Measurements from ENCODE around the gene DHCR7.

Gene DHCR7

GRCh38 chr11:71477641-71478527 is 29.7 kb upstream of the DHCR7 start:
- DNase-seq: no peak

GRCh38 chr11:71476926-71477640 is 28.9 kb upstream of the DHCR7 start:
- DNase-seq: no peak

- DNase-seq: no peak
Measured at GRCh38 chr11:71476031-71476430, 27.8 kb upstream of the DHCR7 start.

GRCh38 chr11:71474771-71475483 is 26.7 kb upstream of the DHCR7 start:
- DNase-seq: no peak

GRCh38 chr11:71474141-71474770 is 26.1 kb upstream of the DHCR7 start:
- no peak for DNase-seq

- DNase-seq: no peak
Measured at GRCh38 chr11:71473793-71474080, 25.5 kb upstream of the DHCR7 start.

GRCh38 chr11:71472941-71473792 is 25.0 kb upstream of the DHCR7 start:
- DNase-seq: no peak

- DNase-seq: no peak
Measured at GRCh38 chr11:71472357-71472885, 24.2 kb upstream of the DHCR7 start.

GRCh38 chr11:71470946-71471345 is 22.8 kb upstream of the DHCR7 start:
- DNase-seq: peak; percentile 50

GRCh38 chr11:71467164-71467563 is 19.0 kb upstream of the DHCR7 start:
- DNase-seq: no peak

- DNase-seq: no peak
Measured at GRCh38 chr11:71466358-71466757, 18.2 kb upstream of the DHCR7 start.

- no peak for DNase-seq
Measured at GRCh38 chr11:71465054-71465453, 16.9 kb upstream of the DHCR7 start.

- DNase-seq: no peak
Measured at GRCh38 chr11:71463331-71464211, 15.4 kb upstream of the DHCR7 start.

GRCh38 chr11:71462726-71463125 is 14.5 kb upstream of the DHCR7 start:
- DNase-seq: no peak

- no peak for DNase-seq
Measured at GRCh38 chr11:71461696-71462095, 13.5 kb upstream of the DHCR7 start.

- DNase-seq: no peak
Measured at GRCh38 chr11:71459767-71460320, 11.7 kb upstream of the DHCR7 start.

- no peak for DNase-seq
Measured at GRCh38 chr11:71459076-71459766, 11.0 kb upstream of the DHCR7 start.

GRCh38 chr11:71458146-71459070 is 10.2 kb upstream of the DHCR7 start:
- no peak for DNase-seq

GRCh38 chr11:71456831-71457230 is 8.6 kb upstream of the DHCR7 start:
- DNase-seq: no peak
